Right lobe of liver (tissue), 6 donors: Measurements from ENCODE around the gene COL28A1. TPM values are rescaled to one million over a fixed set of nuclear protein-coding genes. Genes with fewer than 3 reads are reported as not detected.

ENCODE experiments used
- ATAC-seq, 4 donors: fragments of 200-7000 bp; cut with Tn5 transposase; one replicate each; pipeline ENCODE4 v1.9.1; 2020; ENCODE audit warnings: mild to moderate bottlenecking in 4 of 4, moderate library complexity in 4 of 4
- DNase-seq, 3 donors: peaks; one replicate each; pipeline ENCODE4 v3.0.0-alpha.2; 2020
- H3K27ac ChIP-seq, 3 donors: fragments of 200-600 bp; one replicate each; pipeline ENCODE4 v1.8.0; 2022
- H3K27me3 ChIP-seq, 2 donors: fragments of 200-600 bp; one replicate each; pipeline ENCODE4 v1.8.0; 2022
- H3K36me3 ChIP-seq, 4 donors: fragments of 200-600 bp; sonication (generic) in 1 of 4; one replicate each; pipeline versions ENCODE4 v1.5.1 to v1.8.0; 2017 to 2022; ENCODE audit warnings: control low read depth in 1 of 4
- H3K4me1 ChIP-seq, 4 donors: fragments of 200-600 bp; sonication (generic) in 1 of 4; one replicate each; pipeline versions ENCODE4 v1.5.1 to v1.8.0; 2017 to 2022; ENCODE audit warnings: control low read depth in 1 of 4
- H3K4me3 ChIP-seq, 3 donors: fragments of 200-600 bp; one replicate each; pipeline ENCODE4 v1.8.0; 2022
- H3K9me3 ChIP-seq, 4 donors: fragments of 200-600 bp; sonication (generic) in 1 of 4; one replicate each; pipeline versions ENCODE4 v1.5.1 to v1.8.0; 2017 to 2022; ENCODE audit warnings: control low read depth in 1 of 4
- CTCF ChIP-seq, 4 donors: fragments of 200-600 bp in 3 of 4; fragments of 450-650 bp in 1 of 4; IDR thresholded peaks; one replicate each; pipeline versions ENCODE4 v1.5.1 to v1.8.0; 2016 to 2022; ENCODE audit warnings: antibody characterized with exemption in 4 of 4, mild to moderate bottlenecking in 2 of 4
- POLR2A ChIP-seq: fragments of 450-650 bp; IDR thresholded peaks from one replicate; pipeline ENCODE4 v1.6.1; 2017; ENCODE audit warnings: antibody characterized with exemption, mild to moderate bottlenecking
- WGBS: methylation state at CpG from one replicate; pipeline ENCODE4 v1.1.6; 2018; ENCODE audit warnings: low coverage, low lambda C conversion rate; ENCODE audit not compliant: insufficient coverage; ENCODE audit errors: missing lambda C conversion rate; 5-methylcytosine and 5-hydroxymethylcytosine counted together
- intact Hi-C, 2 donors: fragments of 100-400 bp; cut with DNase I; formaldehyde crosslinking; loops; one replicate each; pipeline versions ENCODE4 v1.11.2 to v1.14.1; 2022
- total RNA-seq, 6 experiments: library from RNA; depleted of rRNA in 2 of 6; stranded (reverse); fragments of >200 nt in 2 of 6; fragmentation: NEBNext Ultra II Directional in 3 of 6; extraction: Animal tissue kit (Norgen Biotek cat#: 25700) in 3 of 6; gene quantifications; one replicate each; pipeline versions ENCODE4 v1.1.0 to v1.2.4, GENCODE V29; 2016 to 2023
- donor health status: DM: no; HTN: yes; CAD: no.
- donor health status: DM: no; HTN: no; CAD: no.
- donor health status: DM: no; HTN: no; CAD: no.
- donor health status: DM: no; HTN: yes; CAD: no.
- donor health status: DM: no; HTN: yes; CAD: no.

Gene COL28A1
- total RNA-seq, 6 experiments from 2014 or later = 0.07 to 0.51 (median 0.34) TPM; not detected in 2

DNA sequence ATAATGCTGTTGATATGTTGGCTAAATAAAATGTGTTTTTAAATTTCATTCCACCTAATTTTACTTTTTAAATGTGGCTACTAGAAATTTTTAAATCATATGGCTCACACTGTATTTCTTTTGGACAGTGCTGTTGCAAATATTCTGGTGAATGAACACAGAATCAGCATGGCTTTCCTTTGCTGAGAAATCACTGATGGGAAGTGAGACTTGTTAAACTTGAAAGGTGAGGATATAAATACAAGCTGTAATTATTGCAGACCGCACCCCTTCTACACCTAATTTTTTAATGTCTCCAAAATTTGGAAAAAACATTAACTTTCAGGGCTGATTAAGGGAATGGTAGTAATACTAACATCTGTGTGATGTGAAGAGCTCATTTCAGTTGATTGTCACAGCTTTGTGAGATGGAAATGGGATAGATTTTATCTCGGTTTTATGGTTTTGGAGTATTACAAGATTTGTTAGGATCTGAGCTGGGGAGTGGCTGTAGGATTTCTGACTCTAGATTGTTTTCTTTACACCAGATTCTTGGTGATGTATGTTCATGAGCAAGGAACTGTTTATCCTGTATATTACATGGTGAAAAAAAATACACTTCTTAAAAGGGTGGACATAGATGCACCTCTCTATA, 32.3 kb upstream of the COL28A1 start:
- intact Hi-C loops = no loop called here
- no peak for TF ChIP-seq CTCF (IDR thresholded peaks at IDR 0.05)
- no peak for TF ChIP-seq POLR2A
- no peaks in the 10 kb centered on the region for H3K36me3 ChIP-seq
- H3K27ac ChIP-seq = peak overlapping the region in 2 of 3 donors; percentile 90 to 93
- H3K9me3 ChIP-seq = no peaks in the 10 kb centered on the region
- no peak for DNase-seq
- H3K4me3 ChIP-seq = peak overlapping the region in 2 of 3 donors; percentile 76 to 77
- 65% methylated on average over 2 of the region's 2 CpGs for whole genome bisulfite sequencing
- H3K4me1 ChIP-seq = peaks cover 0 to 54% (median 8%) of the 10 kb centered on the region in 4 donors
- no peak for ATAC-seq
- no peaks in the 10 kb centered on the region for H3K27me3 ChIP-seq

GRCh38 chr7:7566651-7567611, 31.3 kb upstream of the COL28A1 start, which contains the start of gene MIOS:
MIOS (plus strand) TSS chr7:7566884; CDS start chr7:7572476, 5,592 bp downstream.
- peak within 1 kb of the TSS; percentile 73 to 77 (median 76) for H3K4me3 ChIP-seq
- peak within 1 kb of the TSS; percentile 86 to 93 (median 90) for H3K27ac ChIP-seq
- intact Hi-C loops = no loop called here
- no peaks in the 10 kb centered on the region for H3K9me3 ChIP-seq
- WGBS = under 1% methylated on average over 18 of the region's 96 CpGs
- H3K4me1 ChIP-seq = peaks cover 0 to 59% (median 10%) of the 10 kb centered on the region in 4 donors
- H3K36me3 ChIP-seq = no peaks in the 10 kb centered on the region
- no peak for TF ChIP-seq CTCF (IDR thresholded peaks at IDR 0.05)
- TF ChIP-seq POLR2A = peak; percentile 87
- H3K27me3 ChIP-seq = no peaks in the 10 kb centered on the region
- DNase-seq (peak; percentile 93 to 95 (median 94)), ATAC-seq (peak; percentile 92 to 98 (median 94))

DNA sequence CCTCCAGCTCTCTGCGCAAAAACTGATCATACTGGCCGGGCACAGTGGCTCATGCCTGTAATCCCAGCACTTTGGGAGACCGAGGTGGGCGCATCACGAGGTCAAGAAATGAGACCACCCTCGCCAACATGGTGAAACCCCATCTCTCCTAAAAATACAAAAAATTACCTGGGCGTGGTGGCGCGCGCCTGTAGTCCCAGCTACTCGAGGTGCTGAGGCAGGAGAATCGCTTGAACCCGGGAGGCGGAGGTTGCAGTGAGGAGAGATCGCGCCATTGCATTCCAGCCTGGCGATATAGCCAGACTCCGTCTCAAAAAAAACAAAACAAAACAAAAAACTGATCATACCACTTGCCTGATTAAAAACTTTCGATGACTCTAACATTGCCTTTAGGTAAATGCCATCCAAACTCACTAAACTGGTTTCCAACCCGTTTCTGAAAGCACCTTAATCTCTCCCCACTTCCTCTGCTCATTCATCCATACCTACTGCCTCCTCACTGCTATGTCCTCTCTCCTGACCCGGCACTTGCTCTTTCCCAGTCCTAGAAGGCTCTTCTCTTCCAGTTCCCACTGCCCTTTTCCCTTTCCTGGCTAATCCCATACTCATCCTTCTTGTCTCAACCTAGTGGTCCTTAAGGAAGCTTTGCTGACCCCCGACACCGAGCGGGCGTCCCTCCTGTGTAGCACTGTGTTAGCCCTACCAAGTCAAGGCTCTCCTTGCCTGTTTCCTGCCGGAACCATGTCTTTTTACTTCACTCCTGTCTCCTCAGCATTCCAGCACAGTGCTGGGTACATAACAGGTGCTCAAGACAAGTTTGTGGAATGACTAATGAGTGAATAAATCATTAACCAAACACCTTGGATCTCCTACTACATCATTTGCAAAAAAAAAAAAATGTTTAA, 30.3 kb upstream of the COL28A1 start:
- WGBS = 83% methylated on average over 18 of the region's 26 CpGs
- no peaks in the 10 kb centered on the region for H3K27me3 ChIP-seq
- H3K9me3 ChIP-seq = no peaks in the 10 kb centered on the region
- ATAC-seq (peak in 3 of 4 donors; percentile 1 to 27 (median 25)), DNase-seq (peak in 1 of 3 donors; percentile 48)
- peaks cover 0 to 59% (median 10%) of the 10 kb centered on the region in 4 donors for H3K4me1 ChIP-seq
- H3K27ac ChIP-seq = peak overlapping the region; percentile 86 to 93 (median 90)
- no peak for TF ChIP-seq POLR2A
- no peak for TF ChIP-seq CTCF (IDR thresholded peaks at IDR 0.05)
- intact Hi-C loops = no loop called here
- H3K4me3 ChIP-seq = peak overlapping the region; percentile 73 to 77 (median 76)
- H3K36me3 ChIP-seq = no peaks in the 10 kb centered on the region
